HepG2 (cell line): ENCODE results near the gene PLXNA3. TPM values are rescaled to one million over a fixed set of nuclear protein-coding genes. Genes with fewer than 3 reads are reported as not detected.
A peak's percentile ranks its signal among the peaks of the same experiment; 100 is the strongest.

ENCODE experiments used
- ADNP ChIP-seq: sonication (generic); formaldehyde crosslinking; IDR thresholded peaks from 2 replicates; pipeline ENCODE4 v1.4.0; 2020; ENCODE audit warnings: missing genetic modification reagents
- AGO2 ChIP-seq: fragments of 200-400 bp; formaldehyde crosslinking; optimal IDR thresholded peaks from 2 replicates; pipeline ENCODE3; 2017; ENCODE audit warnings: mild to moderate bottlenecking, low read depth, low read length, moderate library complexity
- BRCA1 ChIP-seq: sonication (generic); formaldehyde crosslinking; IDR thresholded peaks from 2 replicates; pipeline ENCODE4 v1.4.0; 2020; ENCODE audit warnings: missing genetic modification reagents
- JUND ChIP-seq: sonication (generic); formaldehyde crosslinking; IDR thresholded peaks from 2 replicates; pipeline ENCODE4 v1.8.0; 2022; ENCODE audit warnings: mild to moderate bottlenecking, missing genetic modification reagents
- MIER3 ChIP-seq: IDR thresholded peaks from 2 replicates; pipeline ENCODE4 v1.6.1; 2016; ENCODE audit warnings: missing compliant biosample characterization, borderline replicate concordance
- PHF5A ChIP-seq: IDR thresholded peaks from one replicate; pipeline ENCODE4 v1.6.1; 2018; ENCODE audit warnings: low read depth, missing genetic modification reagents; ENCODE audit not compliant: unreplicated experiment
- SP4 ChIP-seq: sonication (generic); formaldehyde crosslinking; IDR thresholded peaks from 2 replicates; pipeline ENCODE4 v1.8.1; 2023; ENCODE audit warnings: mild to moderate bottlenecking, missing genetic modification reagents
- TBL1XR1 ChIP-seq: fragments of 150-350 bp; IDR thresholded peaks from 2 replicates; pipeline ENCODE4 v1.6.1; 2014; ENCODE audit warnings: borderline replicate concordance, low read length; ENCODE audit not compliant: partially characterized antibody
- U2AF2 ChIP-seq: fragments of 200-400 bp; formaldehyde crosslinking; IDR thresholded peaks from 2 replicates; pipeline ENCODE4 v1.6.1; 2017; ENCODE audit warnings: low read depth, mild to moderate bottlenecking, low read length
- ZBTB40 ChIP-seq, 2 experiments: fragments of 450-650 bp in 1 of 2; sonication (generic) in 1 of 2; formaldehyde crosslinking in 1 of 2; IDR thresholded peaks; 2 replicates each; pipeline versions ENCODE4 v1.6.1 to v1.8.0; 2016 to 2022; ENCODE audit warnings: antibody characterized with exemption in 1 of 2, mild to moderate bottlenecking in 1 of 2, missing genetic modification reagents in 1 of 2
- ZNF10 ChIP-seq: sonication (generic); formaldehyde crosslinking; IDR thresholded peaks from 2 replicates; pipeline ENCODE4 v1.4.0; 2020; ENCODE audit warnings: mild to moderate bottlenecking, low read depth, missing genetic modification reagents, borderline replicate concordance
- ZNF530 ChIP-seq: sonication (generic); formaldehyde crosslinking; IDR thresholded peaks from 2 replicates; pipeline ENCODE4 v1.5.0; 2020; ENCODE audit warnings: low read depth, mild to moderate bottlenecking, missing genetic modification reagents
- ZZZ3 ChIP-seq: sonication (generic); formaldehyde crosslinking; IDR thresholded peaks from 2 replicates; pipeline ENCODE4 v1.4.0; 2020; ENCODE audit warnings: missing genetic modification reagents, mild to moderate bottlenecking, borderline replicate concordance
- polyA plus RNA-seq, 8 experiments: library from polyadenylated mRNA; depleted of rRNA in 3 of 8; stranded (reverse) in 7 of 8; unstranded in 1 of 8; fragments of >200 nt; fragmentation: Illumina TruSeq in 4 of 8; extraction: Trizol in 4 of 8; gene quantifications; 2 replicates each; pipeline versions ENCODE4 v1.2.1 to v1.2.3, GENCODE V29; 2011 to 2016; ENCODE audit warnings: low read depth in 4 of 8, missing spikeins in 1 of 8, mixed read lengths in 1 of 8; ENCODE audit not compliant: insufficient read depth in 1 of 8
- total RNA-seq, 5 experiments: library from RNA; depleted of rRNA; stranded (reverse); fragments of >200 nt; fragmentation: Illumina TruSeq; extraction: Trizol; gene quantifications; 2 replicates each; pipeline ENCODE4 v1.2.3, GENCODE V29; 2016; ENCODE audit warnings: low read depth in 1 of 5
- TF ChIP-seq, protein P1 (sequence below): sonication (generic); formaldehyde crosslinking; conservative IDR thresholded peaks from 2 replicates; pipeline ENCODE4 v1.4.0; 2020; ENCODE audit warnings: mild to moderate bottlenecking, missing genetic modification reagents, moderate library complexity

PLXNA3 gene
- total and polyA plus RNA-seq, 2 of the 13 experiments (the other 11 are each of a cell fraction or from before 2014, with no cell fraction given): 5.8 to 20.6 TPM

DNA sequence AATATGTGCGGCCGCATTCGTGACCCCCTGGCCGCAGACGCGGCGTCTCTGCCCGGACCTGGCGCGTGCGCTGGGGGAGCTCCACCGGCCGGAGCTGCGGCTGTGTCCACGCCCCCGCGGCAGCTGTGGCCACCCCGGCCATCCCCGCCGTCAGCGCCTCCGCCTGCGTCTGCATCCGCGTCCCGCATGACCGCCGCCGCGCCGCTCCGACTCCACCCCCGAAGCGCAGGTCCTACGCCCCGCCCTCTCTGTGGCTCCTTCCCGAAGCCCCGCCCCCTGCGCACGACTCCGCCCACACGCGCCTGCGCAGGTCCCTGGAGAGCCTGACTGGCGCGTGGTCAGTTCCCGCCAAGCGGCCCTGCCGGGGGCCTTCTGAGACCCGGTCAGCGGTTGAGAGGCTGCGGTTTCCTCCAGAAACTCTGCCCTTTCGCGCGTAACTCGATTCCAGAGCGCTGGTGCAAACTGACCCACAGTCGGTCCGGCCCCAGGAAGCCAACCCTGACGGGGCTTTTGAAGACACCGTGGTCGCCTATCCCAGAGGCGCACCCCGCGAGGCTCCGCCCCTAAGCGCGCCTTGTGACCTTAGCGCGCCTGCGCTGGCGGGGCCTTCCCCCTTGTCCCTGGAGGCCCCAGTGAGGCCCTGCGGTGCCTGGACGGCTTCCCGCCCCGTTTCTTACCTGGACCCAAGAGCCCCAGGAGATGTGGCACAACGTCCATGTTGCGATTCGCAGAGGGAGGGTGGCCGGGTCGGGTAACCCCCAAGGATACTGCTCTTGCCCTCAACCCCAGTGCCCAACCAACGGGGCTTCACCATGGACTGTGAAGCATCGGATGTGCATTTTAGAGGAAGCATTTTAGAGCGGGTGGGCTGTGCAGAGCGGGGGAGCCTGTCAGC, 20.9 kb downstream of the PLXNA3 start, which contains the start of gene LAGE3 (continued):
- TF ChIP-seq ZBTB40 (IDR thresholded peaks at IDR 0.05) (no peak), ZBTB40 (CRISPR knock-in tag; IDR thresholded peaks at IDR 0.05) (no peak), ZNF530 (CRISPR knock-in tag) (no peak), ZNF10 (no peak), ADNP (CRISPR knock-in tag) (no peak), PHF5A (CRISPR knock-in tag) (no peak), MIER3 (CRISPR knock-in tag) (peak; percentile 18; the same call in 1 of the 2 replicates), JUND (CRISPR knock-in tag) (no peak), ZZZ3 (CRISPR knock-in tag) (no peak), BRCA1 (CRISPR knock-in tag) (no peak), AGO2 (peak; percentile 60), U2AF2 (no peak), TBL1XR1 (no peak), SP4 (CRISPR knock-in tag) (peak; percentile 95)
- TF ChIP-seq, protein P1, sequence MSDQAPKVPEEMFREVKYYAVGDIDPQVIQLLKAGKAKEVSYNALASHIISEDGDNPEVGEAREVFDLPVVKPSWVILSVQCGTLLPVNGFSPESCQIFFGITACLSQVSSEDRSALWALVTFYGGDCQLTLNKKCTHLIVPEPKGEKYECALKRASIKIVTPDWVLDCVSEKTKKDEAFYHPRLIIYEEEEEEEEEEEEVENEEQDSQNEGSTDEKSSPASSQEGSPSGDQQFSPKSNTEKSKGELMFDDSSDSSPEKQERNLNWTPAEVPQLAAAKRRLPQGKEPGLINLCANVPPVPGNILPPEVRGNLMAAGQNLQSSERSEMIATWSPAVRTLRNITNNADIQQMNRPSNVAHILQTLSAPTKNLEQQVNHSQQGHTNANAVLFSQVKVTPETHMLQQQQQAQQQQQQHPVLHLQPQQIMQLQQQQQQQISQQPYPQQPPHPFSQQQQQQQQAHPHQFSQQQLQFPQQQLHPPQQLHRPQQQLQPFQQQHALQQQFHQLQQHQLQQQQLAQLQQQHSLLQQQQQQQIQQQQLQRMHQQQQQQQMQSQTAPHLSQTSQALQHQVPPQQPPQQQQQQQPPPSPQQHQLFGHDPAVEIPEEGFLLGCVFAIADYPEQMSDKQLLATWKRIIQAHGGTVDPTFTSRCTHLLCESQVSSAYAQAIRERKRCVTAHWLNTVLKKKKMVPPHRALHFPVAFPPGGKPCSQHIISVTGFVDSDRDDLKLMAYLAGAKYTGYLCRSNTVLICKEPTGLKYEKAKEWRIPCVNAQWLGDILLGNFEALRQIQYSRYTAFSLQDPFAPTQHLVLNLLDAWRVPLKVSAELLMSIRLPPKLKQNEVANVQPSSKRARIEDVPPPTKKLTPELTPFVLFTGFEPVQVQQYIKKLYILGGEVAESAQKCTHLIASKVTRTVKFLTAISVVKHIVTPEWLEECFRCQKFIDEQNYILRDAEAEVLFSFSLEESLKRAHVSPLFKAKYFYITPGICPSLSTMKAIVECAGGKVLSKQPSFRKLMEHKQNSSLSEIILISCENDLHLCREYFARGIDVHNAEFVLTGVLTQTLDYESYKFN (CRISPR knock-in tag): 0 out of 2 replicates have a peak, but pooled peaks have one; percentile 23
